ENCODE results near the gene PACRG.

GRCh38 chr6:162712694-162713093 lies 15.1 kb upstream of the PACRG start:
- TF ChIP-seq, protein P1, sequence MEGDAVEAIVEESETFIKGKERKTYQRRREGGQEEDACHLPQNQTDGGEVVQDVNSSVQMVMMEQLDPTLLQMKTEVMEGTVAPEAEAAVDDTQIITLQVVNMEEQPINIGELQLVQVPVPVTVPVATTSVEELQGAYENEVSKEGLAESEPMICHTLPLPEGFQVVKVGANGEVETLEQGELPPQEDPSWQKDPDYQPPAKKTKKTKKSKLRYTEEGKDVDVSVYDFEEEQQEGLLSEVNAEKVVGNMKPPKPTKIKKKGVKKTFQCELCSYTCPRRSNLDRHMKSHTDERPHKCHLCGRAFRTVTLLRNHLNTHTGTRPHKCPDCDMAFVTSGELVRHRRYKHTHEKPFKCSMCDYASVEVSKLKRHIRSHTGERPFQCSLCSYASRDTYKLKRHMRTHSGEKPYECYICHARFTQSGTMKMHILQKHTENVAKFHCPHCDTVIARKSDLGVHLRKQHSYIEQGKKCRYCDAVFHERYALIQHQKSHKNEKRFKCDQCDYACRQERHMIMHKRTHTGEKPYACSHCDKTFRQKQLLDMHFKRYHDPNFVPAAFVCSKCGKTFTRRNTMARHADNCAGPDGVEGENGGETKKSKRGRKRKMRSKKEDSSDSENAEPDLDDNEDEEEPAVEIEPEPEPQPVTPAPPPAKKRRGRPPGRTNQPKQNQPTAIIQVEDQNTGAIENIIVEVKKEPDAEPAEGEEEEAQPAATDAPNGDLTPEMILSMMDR (IDR thresholded peaks at IDR 0.05), result no peak
- TF ChIP-seq POLR2AphosphoS5 (IDR thresholded peaks at IDR 0.05) (no peak), POLR2A (IDR thresholded peaks at IDR 0.05) (no peak), EP300 (IDR thresholded peaks at IDR 0.05) (no peak)

Measured in stomach (tissue), 4 donors.